NT2/D1 (cell line): ENCODE measurements around the gene SEC14L5.

Source experiments
- YY1 ChIP-seq: IDR thresholded peaks from 2 replicates; pipeline ENCODE4 v1.6.1; 2011; ENCODE audit not compliant: insufficient read length, insufficient read depth
- ZNF274 ChIP-seq: IDR thresholded peaks from 2 replicates; pipeline ENCODE4 v1.6.1; 2011; ENCODE audit warnings: mild to moderate bottlenecking, low read depth, low read length

DNA sequence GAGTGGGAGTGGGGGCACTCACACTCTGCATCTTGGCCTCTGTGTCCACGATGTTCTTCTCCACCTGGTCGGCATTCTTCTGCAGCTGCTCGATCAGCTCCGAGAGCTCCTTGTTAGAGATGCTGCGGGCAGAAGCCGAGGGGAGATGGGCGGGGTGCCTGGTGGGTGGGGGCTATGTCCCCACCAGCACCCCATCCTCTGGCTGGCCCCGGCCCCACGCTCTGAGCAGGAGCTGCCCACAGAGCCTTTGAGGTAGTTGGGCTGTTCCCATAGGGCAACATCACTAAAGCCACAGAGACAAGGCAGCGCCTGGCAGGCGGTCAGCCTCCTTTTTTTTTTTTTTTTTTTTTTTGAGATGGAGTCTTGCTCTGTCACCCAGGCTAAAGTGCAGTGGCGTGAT lies 47.3 kb upstream of the SEC14L5 start:
- no peak for TF ChIP-seq ZNF274
- no peak for TF ChIP-seq YY1
